ENCODE data around the gene GIT2. TPM values are rescaled to one million over a fixed set of nuclear protein-coding genes. Genes with fewer than 3 reads are reported as not detected.

GIT2 gene
- total and polyA plus RNA-seq, 2 of the 13 experiments (the other 11 are each of a cell fraction or from before 2014, with no cell fraction given) = 18.4 to 19.8 TPM

DNA sequence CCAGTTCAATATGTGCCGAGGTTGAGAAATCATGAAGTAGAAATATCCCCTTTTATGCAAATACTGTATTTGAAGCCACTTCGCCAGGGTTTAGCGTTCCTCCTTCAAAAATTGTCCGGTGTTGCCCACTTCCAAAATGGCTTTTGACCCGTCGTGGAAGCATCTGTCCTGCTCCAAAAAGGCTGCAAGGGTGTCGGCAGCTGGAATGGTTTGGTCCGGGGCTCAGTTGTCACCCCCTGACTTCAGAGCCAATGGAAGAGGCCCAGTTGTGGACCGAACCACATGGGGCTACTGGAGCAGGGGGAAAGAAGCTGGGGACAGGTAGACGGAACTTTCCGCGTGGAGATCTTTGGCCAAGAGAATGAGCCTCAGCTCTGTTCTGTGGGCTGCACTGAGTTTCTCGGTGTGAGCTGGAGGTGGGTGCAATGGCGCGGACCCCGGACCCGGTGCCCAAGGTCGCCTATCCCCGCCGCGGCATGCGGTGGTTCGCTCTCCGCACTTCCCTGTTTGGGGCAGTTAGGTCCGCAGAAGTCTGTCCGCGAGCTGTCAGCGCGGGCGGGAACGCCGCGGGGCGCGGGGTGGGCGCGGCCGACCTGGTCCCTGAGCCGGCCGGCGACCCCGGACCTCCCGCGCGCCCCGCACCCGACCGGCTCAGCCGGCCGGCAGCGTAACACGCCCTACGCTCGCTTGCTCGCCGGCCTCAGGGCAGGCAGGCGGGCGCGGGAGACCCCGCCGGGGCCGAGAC is 2.9 kb upstream of the GIT2 start, which contains the start of gene ANKRD13A (continued):
- TF ChIP-seq MEIS1 (CRISPR knock-in tag; IDR thresholded peaks at IDR 0.05; ENCODE audit: borderline replicate concordance) (peak; percentile 55; the same call in 1 of the 2 replicates), BHLHE40 (IDR thresholded peaks at IDR 0.05; ENCODE audit: low read length) (peak; percentile 99), NR2F6 (IDR thresholded peaks at IDR 0.05) (no peak), NR2F6 (CRISPR knock-in tag; IDR thresholded peaks at IDR 0.05) (peak; percentile 36; the same call in 1 of the 2 replicates), PCBP2 (optimal IDR thresholded peaks at IDR 0.05; ENCODE audit: low read depth, low read length, poor library complexity, severe bottlenecking) (no peak), ZNF766 (CRISPR knock-in tag; IDR thresholded peaks at IDR 0.05; ENCODE audit: borderline replicate concordance) (peak; percentile 37; the same call in 1 of the 2 replicates), ZNF556 (CRISPR knock-in tag; IDR thresholded peaks at IDR 0.05; ENCODE audit: borderline replicate concordance) (peak; percentile 71; the same call in 1 of the 2 replicates), HDAC1 (CRISPR knock-in tag; IDR thresholded peaks at IDR 0.05) (peak; percentile 1; the same call in 1 of the 2 replicates), SNAPC2 (CRISPR knock-in tag; IDR thresholded peaks at IDR 0.05) (peak; percentile 17; the same call in 1 of the 2 replicates), CBX1 (IDR thresholded peaks at IDR 0.05; ENCODE audit: low read depth) (no peak), ZNF510 (CRISPR knock-in tag; IDR thresholded peaks at IDR 0.05; ENCODE audit: low read depth) (no peak), MLX (CRISPR knock-in tag; IDR thresholded peaks at IDR 0.05) (no peak), MYNN (CRISPR knock-in tag; IDR thresholded peaks at IDR 0.05; ENCODE audit: low read depth) (no peak; the same call in 1 of the 2 replicates), YEATS2 (CRISPR knock-in tag; IDR thresholded peaks at IDR 0.05; ENCODE audit: borderline replicate concordance) (peak; percentile 73; the same call in 1 of the 2 replicates), ZNF382 (CRISPR knock-in tag; IDR thresholded peaks at IDR 0.05; ENCODE audit: borderline replicate concordance) (no peak), MTF1 (CRISPR knock-in tag; IDR thresholded peaks at IDR 0.05) (peak; percentile 54; the same call in 1 of the 2 replicates), IRF2 (CRISPR knock-in tag; IDR thresholded peaks at IDR 0.05) (peak; percentile 48; the same call in 1 of the 2 replicates), RFXANK (CRISPR knock-in tag; IDR thresholded peaks at IDR 0.05) (no peak), EP300 (IDR thresholded peaks at IDR 0.05; ENCODE audit: low read depth in 2 of 2, low read length in 2 of 2) (peak in 1 of 2 experiments; percentile 14; a peak in 1 of 4 replicates), EP300 (CRISPR knock-in tag; IDR thresholded peaks at IDR 0.05; ENCODE audit: borderline replicate concordance) (no peak), ZFP82 (CRISPR knock-in tag; IDR thresholded peaks at IDR 0.05; ENCODE audit: borderline replicate concordance) (no peak), CHD2 (IDR thresholded peaks at IDR 0.05; ENCODE audit: low read depth, low read length) (no peak), CREB1 (IDR thresholded peaks at IDR 0.05) (no peak; the same call in 1 of the 2 replicates), CREB1 (CRISPR knock-in tag; IDR thresholded peaks at IDR 0.05) (peak; percentile 42; the same call in 1 of the 2 replicates), ZNF232 (CRISPR knock-in tag; IDR thresholded peaks at IDR 0.05; ENCODE audit: borderline replicate concordance) (peak; percentile 88; the same call in 1 of the 2 replicates), ZNF607 (CRISPR knock-in tag; IDR thresholded peaks at IDR 0.05; ENCODE audit: borderline replicate concordance) (peak; percentile 75; the same call in 1 of the 2 replicates), SYNCRIP (IDR thresholded peaks at IDR 0.05; ENCODE audit: insufficient read depth, low read depth, low read length) (no peak), ZNF24 (IDR thresholded peaks at IDR 0.05) (peak; percentile 64; the same call in 1 of the 2 replicates), SOX13 (IDR thresholded peaks at IDR 0.05) (no peak), SOX13 (CRISPR knock-in tag; conservative IDR thresholded peaks at IDR 0.05 in 1 of 2, IDR thresholded peaks at IDR 0.05 in 1 of 2) (peak in 1 of 2 experiments; percentile 51; a peak in 1 of 4 replicates)

All from HepG2 (cell line).